NCI-H2227 treated with DMSO at 0.1 percent for 48 hours (cell line): ENCODE data around the gene RSPH1.
"Not testable (repeated sequence)": the region's sequence is repeated elsewhere in the genome, so short reads cannot be mapped to it uniquely, and the experiment has no call there.

Source experiments
- DNase-seq: peaks from one replicate; lab custom pipeline; 2025; lab: John Stamatoyannopoulos, UW

The RSPH1 gene

DNA sequence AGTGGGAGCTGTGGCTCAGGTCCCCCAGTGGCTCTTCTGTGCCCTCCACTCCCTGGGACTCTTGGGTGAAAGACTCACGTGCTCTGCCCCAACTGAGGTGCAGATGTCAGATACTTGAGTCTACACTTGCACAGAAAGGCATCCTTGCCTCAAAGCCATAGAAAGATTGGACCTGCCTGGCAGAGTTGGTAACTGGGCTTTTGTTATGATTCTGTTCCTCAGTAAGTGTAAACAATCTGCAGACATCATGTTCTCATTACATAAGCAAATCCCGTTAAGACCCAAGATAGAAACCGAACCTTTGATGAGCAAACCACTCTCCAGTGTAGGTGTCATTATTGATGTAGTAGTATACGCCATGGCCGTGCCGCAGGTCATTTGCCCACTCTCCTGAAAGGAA lies 10.0 kb downstream of the RSPH1 start:
- DNase-seq, result no peak

DNA sequence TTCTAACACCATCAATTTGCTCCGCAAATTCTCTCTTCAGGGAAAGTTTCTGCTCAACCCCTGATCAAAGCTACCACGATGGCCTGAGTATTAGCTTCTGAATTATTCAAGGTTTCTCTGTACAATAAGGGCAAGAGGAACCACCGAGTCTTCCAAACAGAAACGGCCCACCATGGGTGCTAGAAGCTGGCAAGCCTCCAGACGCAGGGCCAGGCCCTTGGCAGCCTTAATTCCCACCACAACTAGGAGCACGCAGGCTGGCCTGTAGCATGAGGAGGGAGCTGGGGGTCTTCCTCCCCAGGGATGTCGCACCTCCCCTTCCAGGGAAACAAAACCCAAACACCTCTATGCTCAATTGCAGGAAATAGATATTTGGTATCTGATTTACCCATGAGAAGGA lies 11.1 kb downstream of the RSPH1 start:
- DNase-seq, result no peak

DNA sequence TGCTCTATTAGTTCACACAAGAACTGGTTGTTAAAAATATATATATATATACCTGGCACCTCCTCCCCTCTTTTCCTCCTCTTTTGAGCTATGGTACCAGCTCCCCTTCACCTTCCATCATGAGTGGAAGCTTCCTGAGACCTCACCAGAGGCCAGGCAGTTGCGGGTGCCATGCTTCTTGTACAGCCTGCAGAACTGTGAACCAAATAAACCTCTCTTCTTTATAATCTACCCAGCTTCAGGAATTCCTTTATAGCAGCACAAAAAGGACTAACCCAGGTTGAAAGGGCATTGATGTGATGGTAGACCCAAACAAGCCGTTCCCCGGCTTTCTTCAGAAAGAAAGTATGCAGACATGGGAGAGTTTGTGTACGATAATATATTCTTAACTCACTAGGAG lies 14.9 kb downstream of the RSPH1 start:
- DNase-seq, result no peak

DNA sequence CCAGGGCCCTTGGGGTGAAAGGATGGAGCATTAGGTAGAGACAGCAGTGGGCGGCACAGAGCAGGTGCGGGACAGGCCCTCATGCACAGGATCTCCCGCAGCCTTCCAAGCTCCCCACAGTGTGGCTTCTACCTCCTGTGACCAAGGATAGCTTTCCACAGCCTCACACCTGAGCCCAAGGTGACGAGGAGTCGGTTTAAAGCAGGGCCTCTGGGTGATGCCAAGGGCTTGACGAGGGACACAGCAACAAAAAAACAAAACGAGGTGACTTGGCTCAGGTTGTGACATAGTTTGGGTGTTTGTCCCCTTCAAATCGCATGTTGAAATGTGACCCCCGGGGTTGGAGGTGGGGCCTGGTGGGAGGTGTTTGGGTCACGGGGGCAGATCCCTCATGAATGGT lies 15.3 kb downstream of the RSPH1 start:
- DNase-seq, result no peak

DNA sequence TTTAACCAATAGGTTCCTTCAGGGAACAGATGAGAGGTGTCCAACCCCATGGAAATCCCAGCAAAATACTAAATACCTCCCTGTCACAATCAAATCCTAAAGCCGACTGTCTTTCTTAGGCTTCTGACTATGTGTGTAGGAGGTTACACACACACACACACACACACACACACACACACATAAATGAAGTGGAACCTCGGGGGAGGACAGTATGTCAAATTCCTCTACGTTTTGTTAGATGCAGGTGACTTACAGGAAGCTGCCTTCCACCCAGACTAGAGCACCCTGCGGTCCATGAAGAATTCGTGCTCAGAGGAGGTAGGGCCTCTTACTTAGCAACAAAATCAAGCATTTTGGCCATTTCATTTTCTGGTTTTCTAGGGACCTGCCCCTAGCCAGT lies 16.4 kb downstream of the RSPH1 start:
- DNase-seq, result no peak

DNA sequence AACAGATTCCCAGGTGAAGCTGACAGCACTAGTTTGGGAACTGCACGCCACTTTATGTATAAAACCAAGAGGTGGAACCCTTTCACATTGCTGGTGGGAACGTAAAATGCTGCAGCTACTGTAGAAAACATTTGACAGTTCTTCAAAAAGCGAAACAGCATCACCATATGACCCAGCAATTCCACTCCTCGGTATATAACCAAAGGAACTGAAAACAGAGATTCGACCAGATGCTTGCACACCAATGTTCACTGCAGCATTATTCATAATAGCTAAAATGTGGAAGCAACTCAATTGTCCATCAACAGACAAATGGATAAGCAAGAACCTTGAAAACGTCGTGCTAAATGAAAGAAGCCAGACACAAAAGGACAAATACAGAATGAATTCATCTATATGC lies 17.5 kb downstream of the RSPH1 start:
- DNase-seq, result no peak

DNA sequence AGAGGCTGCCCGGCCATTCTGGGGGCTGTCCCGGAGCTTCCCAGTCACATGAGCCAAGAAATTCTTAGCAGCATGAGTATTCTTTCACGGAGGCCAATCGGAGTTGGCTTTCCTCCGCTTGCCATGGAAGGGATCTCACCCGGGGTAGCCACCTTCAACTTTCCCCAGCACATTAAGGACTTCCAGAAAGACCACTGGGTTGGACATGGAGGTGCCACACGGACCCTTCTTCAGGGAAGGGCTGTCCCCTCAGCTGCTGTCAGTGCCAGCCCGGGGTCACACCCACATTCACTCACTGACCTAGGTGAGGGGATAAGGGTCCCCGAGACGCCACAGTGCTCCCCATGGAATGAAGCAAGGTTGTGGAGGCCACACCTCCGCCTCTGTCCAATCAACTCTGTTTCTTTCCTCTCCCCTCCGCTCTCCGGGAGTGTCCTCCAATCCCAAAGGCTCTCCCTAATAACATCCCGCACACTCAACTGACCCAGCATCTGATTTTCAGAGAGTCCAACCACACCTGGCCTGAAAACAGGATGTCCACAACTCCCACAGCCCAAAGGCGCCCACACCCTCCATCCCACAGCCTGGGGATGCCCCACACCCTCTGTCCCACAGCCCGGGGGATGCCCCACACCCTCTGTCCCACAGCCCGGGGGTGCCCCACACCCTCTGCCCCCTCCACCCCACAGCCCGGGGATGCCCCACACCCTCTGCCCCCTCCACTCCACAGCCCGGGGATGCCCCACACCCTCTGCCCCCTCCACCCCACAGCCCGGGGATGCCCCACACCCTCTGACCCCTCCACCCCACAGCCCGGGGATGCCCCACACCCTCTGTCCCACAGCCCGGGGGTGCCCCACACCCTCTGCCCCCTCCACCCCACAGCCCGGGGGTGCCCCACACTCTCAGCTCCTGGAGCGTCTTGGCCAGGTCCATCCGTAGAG lies 19.4 kb downstream of the RSPH1 start:
- no peak for DNase-seq

DNA sequence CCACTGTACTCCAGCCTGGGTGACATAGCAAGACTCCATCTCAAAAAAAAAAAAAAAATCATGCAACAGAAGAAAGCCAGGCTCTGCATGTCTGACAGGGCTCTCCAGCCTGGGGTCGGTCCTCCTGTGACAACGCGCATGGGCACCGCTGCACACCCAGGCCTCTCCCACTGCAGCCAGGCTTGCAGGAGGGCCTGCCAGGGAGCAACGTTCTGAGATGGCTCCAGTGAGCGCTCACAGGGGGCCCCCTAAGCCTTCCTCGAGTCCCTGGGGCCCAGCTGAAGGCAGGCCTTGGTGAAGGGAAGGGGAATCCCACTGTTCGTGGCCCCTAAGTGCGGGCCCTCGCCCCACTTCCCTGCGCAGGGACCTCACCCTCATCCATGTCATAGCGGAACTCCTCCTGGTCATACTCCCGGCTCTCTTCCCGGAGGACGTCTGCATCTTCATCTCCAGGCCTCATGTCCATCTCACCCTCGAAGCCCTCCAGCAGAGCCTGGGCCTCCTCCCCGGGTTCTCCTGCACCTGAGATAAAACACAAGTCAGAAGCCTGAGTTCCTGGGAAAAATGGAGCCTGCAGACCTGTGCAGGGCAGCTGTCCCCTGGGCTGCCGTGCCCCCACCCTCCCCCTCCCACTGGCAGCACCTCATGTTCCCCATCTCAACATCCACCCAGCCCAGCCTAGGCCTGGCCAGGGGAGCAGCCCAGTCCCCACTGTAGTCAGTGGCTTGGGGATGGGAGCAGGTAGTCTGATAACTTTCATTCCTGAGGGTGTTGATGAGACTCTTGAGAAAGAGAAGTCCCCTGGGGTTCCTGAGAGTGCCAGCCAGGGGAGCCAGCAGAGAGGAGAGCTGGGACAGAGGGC lies 20.3 kb downstream of the RSPH1 start:
- no peak for DNase-seq

DNA sequence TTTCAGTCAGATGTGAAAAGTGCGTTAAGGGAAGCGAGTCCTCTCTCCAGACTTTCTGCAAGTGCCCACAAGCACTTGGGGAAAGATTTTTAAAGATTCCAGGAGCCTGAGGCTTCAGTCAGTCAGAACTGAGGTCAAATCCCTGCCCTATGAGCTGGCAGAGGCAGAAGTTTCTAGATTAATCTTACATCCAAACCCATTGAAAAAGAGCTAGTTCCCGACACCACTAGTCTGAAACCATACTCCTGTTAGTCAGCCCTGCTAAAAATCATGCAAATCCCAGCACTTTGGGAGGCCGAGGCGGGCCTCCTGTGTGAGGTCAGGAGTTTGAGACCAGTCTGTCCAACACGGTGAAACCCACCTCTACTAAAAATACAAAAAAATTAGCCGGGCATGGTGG lies 21.0 kb downstream of the RSPH1 start:
- DNase-seq, result no peak

DNA sequence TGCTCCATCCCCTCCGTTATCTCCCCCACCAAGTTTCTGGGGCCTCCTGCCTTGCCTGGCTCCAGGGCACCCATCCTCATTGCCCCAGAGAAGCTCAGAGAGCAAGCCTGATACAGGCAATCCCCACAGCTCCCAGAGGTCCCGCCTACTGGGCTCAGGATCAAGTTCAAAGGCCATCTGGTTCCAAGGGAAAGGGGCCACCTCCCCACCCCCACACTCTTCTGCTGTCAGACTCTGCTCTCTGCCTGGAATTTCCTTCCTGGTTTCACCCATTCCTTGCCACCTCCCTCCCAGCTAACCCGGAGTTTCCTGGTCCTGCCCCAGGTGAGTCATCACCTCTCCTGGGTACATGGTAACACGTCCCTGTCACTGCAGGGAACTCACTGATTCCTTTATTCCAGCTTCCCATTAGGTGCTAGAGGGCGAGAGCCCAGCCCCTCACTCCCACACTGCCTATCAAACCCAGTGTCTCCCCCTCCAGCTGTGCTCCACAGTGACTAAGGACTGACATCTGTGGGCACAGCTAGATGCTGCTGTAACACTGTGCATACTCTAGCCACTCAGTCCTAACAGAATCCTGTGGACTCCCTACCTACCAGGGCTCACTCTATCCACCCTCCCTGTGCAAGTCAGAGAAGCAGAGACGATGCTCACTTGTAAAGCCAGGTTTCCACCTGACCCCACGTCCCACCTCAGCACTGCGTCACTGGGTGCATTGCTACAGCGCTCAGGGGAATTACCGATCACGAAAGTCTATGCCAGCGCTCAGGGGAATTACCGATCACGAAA lies 21.8 kb downstream of the RSPH1 start:
- no peak for DNase-seq

DNA sequence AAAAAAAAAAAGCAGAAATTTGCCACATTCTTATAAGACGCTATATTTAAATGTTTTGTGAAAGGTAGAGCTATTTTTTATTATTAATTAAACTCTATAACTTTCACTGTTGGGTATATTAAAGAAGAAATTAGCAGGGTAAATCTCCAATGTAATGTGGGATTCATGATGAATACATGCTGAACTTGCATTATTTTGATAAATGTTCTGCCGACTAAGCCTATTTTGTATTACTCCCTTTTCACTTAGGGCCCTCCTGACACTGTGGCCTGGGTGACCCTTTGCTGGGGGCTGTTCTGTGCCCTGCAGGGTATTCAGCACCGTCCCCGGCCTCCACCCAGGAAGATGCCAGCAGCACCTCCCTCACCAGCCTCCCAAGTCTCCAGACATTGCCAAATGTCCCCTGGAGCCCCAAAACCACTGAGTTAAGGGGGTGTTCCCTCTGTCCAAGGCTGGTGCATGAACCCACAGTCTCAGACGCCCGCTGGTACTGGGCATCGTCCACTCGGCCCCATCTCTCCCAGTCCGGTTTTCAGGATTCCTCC lies 22.5 kb downstream of the RSPH1 start:
- no peak for DNase-seq

DNA sequence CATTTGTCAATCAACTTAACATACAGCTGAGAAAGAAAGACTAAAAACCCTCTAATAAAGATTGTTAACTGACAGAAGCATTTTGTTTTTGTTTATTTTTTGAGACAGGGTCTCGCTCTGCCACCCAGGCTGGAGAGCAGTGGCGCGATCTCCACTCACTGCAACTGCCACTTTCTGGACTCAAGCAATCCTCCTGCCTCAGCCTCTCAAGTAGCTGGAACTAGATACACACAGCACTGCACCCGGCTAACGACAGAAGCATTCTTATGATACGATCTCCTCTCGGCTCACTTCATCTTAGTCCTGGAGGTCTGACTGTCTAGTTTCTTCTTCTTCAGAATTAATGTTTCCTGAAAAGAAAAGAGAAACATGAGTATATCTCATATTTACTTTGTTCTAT lies 23.5 kb downstream of the RSPH1 start:
- no peak for DNase-seq

DNA sequence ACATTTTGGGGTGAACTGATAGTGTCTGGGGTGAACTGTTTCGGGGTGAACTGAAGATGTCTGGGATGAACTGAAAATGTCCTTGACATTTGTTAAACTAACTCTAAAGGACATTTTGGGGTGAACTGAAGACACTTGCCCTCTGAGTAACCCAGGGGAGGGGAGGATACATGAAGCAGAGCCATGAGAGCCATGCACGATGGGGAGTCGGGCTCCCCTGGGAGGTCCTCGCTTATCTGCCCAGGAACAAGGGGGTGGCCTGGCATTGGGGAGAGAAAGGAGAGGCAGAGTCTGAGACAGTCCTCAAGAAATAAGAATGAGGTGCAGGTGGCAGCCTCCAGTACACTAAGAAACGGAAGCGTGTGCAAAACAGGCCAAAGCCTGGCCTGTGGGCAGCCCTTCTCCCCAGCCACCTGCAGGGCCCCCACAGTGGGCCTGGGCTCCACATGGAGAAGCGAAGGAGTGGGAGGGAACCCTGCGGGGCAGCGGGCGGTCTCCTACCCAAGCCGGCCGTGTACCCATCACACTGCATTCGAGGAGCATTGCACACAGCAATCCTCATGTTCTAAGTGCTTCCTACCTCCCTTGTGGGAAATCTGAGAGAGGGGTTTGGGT lies 24.2 kb downstream of the RSPH1 start:
- no peak for DNase-seq

DNA sequence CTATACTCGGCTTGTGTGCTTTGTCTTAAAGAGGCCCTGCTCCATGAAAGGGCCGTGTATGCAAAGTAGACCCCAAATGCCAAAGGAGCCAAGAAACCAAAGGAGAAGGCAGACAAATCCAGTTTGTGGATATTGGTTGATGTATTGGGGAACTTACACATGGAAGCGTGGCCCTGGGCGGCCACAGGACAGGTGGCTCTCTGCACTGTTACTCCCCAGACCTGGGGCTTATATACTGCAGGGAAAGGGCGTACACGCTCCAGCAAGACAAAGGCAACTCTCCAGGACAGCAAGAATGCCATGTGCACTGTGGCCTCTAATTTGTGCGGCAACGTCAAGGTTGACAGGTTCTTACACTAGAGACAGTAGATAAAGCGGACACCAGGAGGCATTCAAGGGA lies 24.8 kb downstream of the RSPH1 start:
- DNase-seq, result no peak

DNA sequence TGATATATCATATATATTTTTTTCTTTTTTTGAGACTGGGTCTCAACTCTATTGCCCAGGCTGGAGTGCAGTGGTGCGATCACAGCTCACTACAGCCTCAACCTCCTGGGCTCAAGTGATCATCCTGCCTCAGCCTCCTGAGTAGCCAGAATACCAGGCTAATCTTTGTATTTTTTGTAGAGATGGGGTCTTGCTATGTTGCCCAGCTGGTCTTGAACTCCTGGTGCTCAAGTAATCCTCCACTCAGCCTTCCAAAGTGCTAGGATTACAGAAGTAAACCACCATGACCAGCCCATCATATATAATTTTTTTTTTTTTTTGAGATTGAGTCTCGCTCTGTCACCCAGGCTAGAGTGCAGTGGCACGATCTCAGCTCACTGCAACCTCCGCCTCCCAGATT lies 26.3 kb downstream of the RSPH1 start:
- not testable (repeated sequence) for DNase-seq

DNA sequence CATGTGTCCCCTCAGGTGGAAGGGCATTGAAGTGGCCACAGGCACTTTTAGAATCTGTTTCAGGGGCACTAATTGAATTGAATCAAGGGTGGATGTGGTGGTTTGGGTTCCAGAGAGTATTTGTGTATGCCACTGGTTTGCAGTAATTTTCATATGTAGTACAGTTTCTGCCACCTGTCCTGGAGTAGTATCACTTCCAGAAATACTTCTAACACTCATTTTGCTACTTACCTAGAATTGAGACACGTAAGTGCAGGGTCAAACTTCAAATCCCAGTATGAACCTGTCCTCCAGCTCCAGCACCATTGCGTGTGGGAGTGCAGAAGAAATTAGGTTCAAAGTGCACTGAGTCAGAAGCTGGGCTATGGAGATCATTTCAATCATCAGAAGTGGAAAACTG lies 26.8 kb downstream of the RSPH1 start:
- DNase-seq, result no peak

DNA sequence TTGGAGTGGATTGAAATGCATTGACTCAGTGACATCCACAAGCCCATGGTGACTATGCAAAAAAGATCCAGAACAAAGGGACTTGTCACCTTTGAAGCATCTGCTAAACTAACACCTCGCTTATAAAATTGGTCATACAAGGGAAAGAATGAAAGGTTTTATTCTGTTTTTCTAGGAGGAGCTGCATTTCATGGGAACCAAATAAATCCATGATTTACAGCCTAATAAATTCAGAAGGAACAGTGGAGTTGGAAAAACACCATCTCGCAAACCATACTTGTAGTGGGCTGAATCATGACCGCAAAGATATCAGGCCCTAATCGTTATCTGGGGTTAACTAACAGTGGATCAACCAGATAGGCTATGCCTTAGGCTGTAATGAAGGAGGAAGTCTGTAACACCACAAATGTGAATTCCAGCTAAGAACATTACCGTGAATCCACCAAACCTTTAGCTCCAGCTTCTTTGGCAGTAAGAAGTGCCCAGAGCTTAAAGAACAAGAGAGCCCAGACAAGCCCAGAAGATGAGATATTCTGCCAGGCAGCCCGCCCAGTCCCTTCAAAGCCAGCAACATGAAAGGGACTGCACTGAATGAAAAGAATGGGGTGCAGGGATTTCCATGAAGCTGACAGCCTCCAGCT lies 27.4 kb downstream of the RSPH1 start:
- no peak for DNase-seq

DNA sequence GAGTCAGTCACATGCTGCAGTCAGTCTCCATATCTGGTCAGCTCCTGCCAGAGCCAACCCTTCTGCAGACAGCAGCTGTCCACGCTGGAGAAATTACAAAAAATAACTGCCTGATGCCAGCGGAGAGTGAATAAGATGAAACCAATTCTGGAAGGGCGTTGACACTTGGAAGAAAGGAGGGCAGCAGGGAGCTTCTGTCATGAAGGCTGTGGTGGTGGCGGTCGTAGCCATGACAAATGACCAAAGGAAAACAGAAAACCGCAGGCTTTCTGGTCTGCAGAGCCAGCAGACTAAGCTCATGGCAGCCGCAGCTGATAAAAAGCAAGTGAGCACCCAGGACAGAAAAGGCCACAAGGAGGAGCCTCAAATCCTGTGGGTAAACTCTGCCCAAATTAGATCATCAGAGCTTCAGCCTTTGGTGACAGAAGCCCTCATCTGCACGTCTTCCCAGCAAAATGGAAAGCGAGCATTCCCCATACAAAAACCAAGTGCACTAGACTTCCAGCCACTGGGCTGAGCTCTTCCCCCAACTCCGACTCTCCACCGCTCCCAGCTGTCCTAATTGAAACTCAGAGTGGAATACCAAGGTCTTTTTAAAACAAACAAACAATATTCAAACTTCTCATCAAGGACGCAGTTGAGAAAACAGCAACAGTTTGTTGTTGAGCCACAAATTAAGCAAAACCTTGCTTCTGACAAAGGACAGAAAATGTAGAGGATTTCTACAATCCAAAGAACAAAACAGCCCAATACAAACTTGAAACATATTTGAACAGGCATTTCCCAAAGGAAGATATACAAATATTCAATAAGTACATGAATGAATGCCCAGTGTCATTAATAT lies 28.7 kb downstream of the RSPH1 start:
- DNase-seq, result no peak

DNA sequence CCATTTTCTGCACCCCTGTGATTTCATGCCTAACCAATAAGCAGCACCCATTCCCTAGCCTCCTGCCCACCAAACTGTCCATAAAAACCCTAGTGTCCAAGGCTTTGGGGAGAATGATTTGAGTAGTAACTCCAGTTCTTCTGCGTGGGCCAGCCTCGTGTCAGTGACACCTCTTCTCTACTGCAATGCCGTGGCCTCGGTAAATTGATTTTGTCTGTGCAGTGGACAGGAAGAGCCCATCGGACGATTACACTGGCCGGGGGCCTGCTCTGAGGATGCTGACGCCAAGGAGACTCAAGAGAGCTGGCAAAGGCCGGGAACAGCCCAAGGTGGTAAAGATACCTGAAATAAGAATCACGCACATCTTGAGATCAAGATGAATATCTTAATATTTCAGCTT lies 29.3 kb downstream of the RSPH1 start:
- no peak for DNase-seq

DNA sequence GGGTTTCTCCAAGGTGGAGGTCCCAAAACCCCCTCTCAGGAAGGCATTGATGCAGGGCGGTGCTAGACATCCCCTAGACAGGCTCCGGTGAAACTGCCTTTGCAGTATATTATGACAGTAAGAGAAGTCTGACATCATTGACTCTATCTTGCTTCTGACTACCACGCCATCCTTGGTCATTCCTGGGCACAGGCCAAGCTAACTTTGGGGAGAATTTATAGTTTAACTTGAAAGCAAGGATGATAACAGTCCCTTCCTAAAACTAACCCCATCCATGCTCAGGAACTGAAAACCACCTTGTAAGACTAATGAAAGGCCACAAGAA lies 30.3 kb downstream of the RSPH1 start:
- DNase-seq, result no peak
